Psoas muscle (tissue), 8 donors: Measurements from ENCODE around the gene METTL4. TPM values are rescaled to one million over a fixed set of nuclear protein-coding genes. Genes with fewer than 3 reads are reported as not detected.

Experiments used
- ATAC-seq, 4 donors: fragments of 200-7000 bp; cut with Tn5 transposase; one replicate each; pipeline ENCODE4 v1.9.1; 2020; ENCODE audit warnings: moderate library complexity in 3 of 4, mild to moderate bottlenecking in 2 of 4
- DNase-seq, 2 donors: peaks; one replicate each; pipeline ENCODE4 v3.0.0-alpha.2; 2020
- H3K27ac ChIP-seq: fragments of 200-600 bp; one replicate; pipeline ENCODE4 v1.8.0; 2022
- H3K27me3 ChIP-seq, 3 donors: fragments of 200-600 bp in 1 of 3; one replicate each; pipeline versions ENCODE4 v1.6.1 to v1.8.0; 2013 to 2022; ENCODE audit warnings: low read length in 2 of 3, mild to moderate bottlenecking in 2 of 3, moderate library complexity in 1 of 3; ENCODE audit not compliant: insufficient read depth in 3 of 3
- H3K36me3 ChIP-seq, 2 donors: fragments of 200-600 bp in 1 of 2; one replicate each; pipeline versions ENCODE4 v1.6.1 to v1.8.0; 2013 to 2022; ENCODE audit warnings: low read depth in 1 of 2, mild to moderate bottlenecking in 1 of 2, moderate library complexity in 1 of 2; ENCODE audit not compliant: insufficient read depth in 1 of 2
- H3K4me1 ChIP-seq: fragments of 200-600 bp; one replicate; pipeline ENCODE4 v1.8.0; 2022
- H3K4me3 ChIP-seq: fragments of 200-600 bp; one replicate; pipeline ENCODE4 v1.8.0; 2022; ENCODE audit warnings: mild to moderate bottlenecking
- H3K9me3 ChIP-seq: fragments of 200-600 bp; one replicate; pipeline ENCODE4 v1.8.0; 2022
- WGBS, 3 donors: extraction: QIAGEN DNeasy Blood & Tissue Kit; methylation state at CpG; one replicate each; pipeline versions ENCODE4 v1.1.6 to v1.1.7; 2013; 5-methylcytosine and 5-hydroxymethylcytosine counted together
- intact Hi-C, 2 donors: fragments of 100-400 bp; cut with DNase I; formaldehyde crosslinking; loops; one replicate each; pipeline versions ENCODE4 v1.11.0 to v1.14.2; 2022
- polyA plus RNA-seq, 3 donors: library from polyadenylated mRNA; stranded (reverse); fragments of 200-250 nt; gene quantifications; one replicate each; pipeline ENCODE4 v1.2.3, GENCODE V29; 2013
- total RNA-seq, 4 donors: library from RNA; stranded (reverse); fragmentation: NEBNext Ultra II Directional in 2 of 4; extraction: Animal tissue kit (Norgen Biotek cat#: 25700) in 2 of 4; gene quantifications; one replicate each; pipeline versions ENCODE4 v1.2.1 to v1.2.4, GENCODE V29; 2021 to 2023
- TF ChIP-seq, protein P1 (sequence below): fragments of 200-600 bp; IDR thresholded peaks from one replicate; pipeline ENCODE4 v1.8.0; 2022; ENCODE audit warnings: antibody characterized with exemption
- donor health status: healthy with polysubstance abuse.
- donor health status: DM: no; HTN: no; CAD: no; lungs with moderate emphysema.
- donor health status: Bipolar disorder and iron deficiency.
- donor health status: healthy.
- donor health status: DM: yes; HTN: yes; CAD: no.
- donor health status: DM: no; HTN: no; CAD: no.
- donor health status: DM: no; HTN: no; CAD: no.
- donor health status: DM: yes; HTN: yes; CAD: no.

Gene METTL4
- total and polyA plus RNA-seq, 7 donors: 2.7 to 5.0 (median 3.9) TPM

DNA sequence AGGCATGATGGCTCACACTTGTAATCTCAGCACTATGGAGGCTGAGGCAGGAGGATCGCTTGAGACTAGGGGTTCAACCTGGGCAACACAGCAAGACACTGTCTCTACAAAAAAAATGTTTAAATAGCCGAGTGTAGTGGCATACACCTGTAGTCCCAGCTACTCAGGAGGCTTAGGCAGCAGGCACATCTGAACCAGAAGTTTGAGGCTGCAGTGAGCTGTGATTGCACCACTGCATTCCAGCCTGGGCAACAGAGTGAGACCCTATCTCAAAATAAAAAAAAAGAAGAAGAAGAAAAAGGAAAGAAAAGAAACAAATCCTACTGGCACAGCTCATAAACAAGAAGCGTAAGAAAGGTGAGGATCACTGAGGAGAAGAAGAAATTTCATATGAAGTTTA lies 19.9 kb downstream of the METTL4 start:
- Histone ChIP-seq H3K9me3 (no peaks in the 10 kb centered on the region), H3K27ac (no peak overlapping the region), H3K36me3 (peaks cover 0 to 49% of the 10 kb centered on the region in 2 donors), H3K4me1 (no peaks in the 10 kb centered on the region), H3K4me3 (no peak overlapping the region), H3K27me3 (no peaks in the 10 kb centered on the region)
- ATAC-seq: no peak
- intact Hi-C loops: no loop called here
- DNase-seq: no peak
- 78 to 98% (median 83%) methylated on average over 3 of the region's 3 CpGs for WGBS, 3 donors
- TF ChIP-seq, protein P1, sequence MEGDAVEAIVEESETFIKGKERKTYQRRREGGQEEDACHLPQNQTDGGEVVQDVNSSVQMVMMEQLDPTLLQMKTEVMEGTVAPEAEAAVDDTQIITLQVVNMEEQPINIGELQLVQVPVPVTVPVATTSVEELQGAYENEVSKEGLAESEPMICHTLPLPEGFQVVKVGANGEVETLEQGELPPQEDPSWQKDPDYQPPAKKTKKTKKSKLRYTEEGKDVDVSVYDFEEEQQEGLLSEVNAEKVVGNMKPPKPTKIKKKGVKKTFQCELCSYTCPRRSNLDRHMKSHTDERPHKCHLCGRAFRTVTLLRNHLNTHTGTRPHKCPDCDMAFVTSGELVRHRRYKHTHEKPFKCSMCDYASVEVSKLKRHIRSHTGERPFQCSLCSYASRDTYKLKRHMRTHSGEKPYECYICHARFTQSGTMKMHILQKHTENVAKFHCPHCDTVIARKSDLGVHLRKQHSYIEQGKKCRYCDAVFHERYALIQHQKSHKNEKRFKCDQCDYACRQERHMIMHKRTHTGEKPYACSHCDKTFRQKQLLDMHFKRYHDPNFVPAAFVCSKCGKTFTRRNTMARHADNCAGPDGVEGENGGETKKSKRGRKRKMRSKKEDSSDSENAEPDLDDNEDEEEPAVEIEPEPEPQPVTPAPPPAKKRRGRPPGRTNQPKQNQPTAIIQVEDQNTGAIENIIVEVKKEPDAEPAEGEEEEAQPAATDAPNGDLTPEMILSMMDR: no peak

DNA sequence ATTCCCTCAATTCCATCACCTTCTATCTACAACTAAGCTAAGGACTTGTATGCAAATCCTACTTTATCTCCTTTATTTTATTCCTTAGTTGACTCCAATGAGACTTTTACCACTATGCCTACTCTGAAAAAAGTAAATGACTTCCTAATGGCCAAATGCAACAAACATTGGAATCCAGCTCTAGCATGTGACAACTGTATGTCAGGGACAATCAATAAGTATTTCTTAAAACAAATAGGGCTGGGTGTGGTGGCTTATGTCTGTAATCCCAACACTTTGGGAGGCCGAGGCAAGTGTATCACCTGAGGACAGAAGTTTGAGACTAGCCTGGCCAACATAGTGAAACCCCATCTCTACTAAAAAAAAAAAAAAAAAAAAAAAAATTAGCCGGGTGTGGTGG lies 21.8 kb downstream of the METTL4 start:
- H3K36me3 ChIP-seq: peaks cover 0 to 53% of the 10 kb centered on the region in 2 donors
- H3K4me1 ChIP-seq: no peaks in the 10 kb centered on the region
- TF ChIP-seq, protein P1: no peak
- intact Hi-C loops: loop anchor here in 1 of 2 donors (5.0 to 10.0 kb wide), 4 partner anchors 212 to 1685 kb away; no protein-coding TSS in a partner anchor
- WGBS, 3 donors: 95 to 100% (median 98%) methylated on average over 1 to 2 of the region's 2 CpGs
- DNase-seq (no peak), ATAC-seq (no peak)
- H3K4me3 ChIP-seq: no peak overlapping the region
- H3K27me3 ChIP-seq: no peaks in the 10 kb centered on the region
- no peaks in the 10 kb centered on the region for H3K9me3 ChIP-seq
- no peak overlapping the region for H3K27ac ChIP-seq

DNA sequence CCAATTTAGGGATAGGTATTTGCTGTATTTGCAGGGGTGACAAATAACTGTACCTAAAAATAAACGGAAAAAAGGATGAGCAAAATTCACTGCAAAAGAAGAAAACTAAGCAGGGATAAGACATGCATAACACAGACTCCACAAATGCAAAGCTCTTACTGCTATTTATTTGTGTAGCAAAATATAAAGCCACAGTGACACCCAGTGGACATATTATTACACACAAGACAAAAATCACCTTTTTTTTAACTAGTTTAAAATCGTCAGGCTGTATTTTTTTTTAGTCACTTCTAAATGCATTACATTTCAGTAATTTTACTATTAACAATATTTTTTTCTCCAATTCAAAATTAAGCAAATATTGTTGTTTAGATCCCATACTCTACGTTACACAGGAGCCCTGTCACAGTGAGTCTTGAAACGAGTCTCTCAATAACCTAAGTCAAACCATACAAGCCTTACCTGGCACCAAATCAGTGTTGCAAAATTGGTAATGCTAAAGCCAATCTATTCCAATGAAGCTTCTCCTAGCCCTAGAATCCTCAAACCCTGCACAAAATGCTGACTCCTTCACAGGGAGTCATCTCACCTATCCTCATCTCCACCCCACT lies 23.7 kb downstream of the METTL4 start:
- WGBS, 3 donors: 59 to 60% (median 60%) methylated on average over 4 of the region's 4 CpGs
- Histone ChIP-seq H3K9me3 (no peaks in the 10 kb centered on the region), H3K27ac (no peak overlapping the region), H3K4me1 (no peaks in the 10 kb centered on the region), H3K4me3 (no peak overlapping the region), H3K36me3 (peaks cover 0 to 43% of the 10 kb centered on the region in 2 donors), H3K27me3 (no peaks in the 10 kb centered on the region)
- no peak for DNase-seq
- ATAC-seq: peak in 1 of 4 donors; percentile 59
- TF ChIP-seq, protein P1: peak; percentile 67
- intact Hi-C loops: loop anchor here in 1 of 2 donors (5.0 to 10.0 kb wide), 4 partner anchors 210 to 1683 kb away; no protein-coding TSS in a partner anchor

DNA sequence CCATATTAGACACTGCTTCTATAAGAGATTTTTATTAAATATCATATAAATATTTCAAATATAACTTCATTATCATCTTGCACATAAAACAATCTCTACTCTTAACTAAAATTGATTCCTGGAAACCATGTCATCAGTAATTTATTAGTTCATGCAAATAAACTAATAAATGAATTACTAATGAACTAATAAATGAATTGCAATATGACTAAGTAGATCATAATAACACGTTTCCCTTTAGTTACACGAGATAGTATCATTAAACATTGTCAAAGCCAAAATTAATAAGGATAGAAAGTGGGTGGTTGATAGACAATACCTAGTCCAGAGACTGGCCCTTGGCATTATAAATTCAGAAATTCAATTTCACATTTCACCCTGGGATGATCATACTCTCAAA lies 26.1 kb downstream of the METTL4 start:
- Histone ChIP-seq H3K27me3 (no peaks in the 10 kb centered on the region), H3K4me3 (no peak overlapping the region), H3K27ac (no peak overlapping the region), H3K9me3 (no peaks in the 10 kb centered on the region), H3K4me1 (no peaks in the 10 kb centered on the region), H3K36me3 (peaks cover 0 to 33% of the 10 kb centered on the region in 2 donors)
- ATAC-seq: no peak
- WGBS, 3 donors: 74 to 80% (median 77%) methylated on average over 2 of the region's 2 CpGs
- intact Hi-C loops: loop anchor here in 1 of 2 donors (5.0 to 10.0 kb wide), 4 partner anchors 208 to 1680 kb away; no protein-coding TSS in a partner anchor
- no peak for DNase-seq
- TF ChIP-seq, protein P1: no peak
